Pancreas (tissue), 10 donors: ENCODE results near the gene SNRPA1. TPM values are rescaled to one million over a fixed set of nuclear protein-coding genes. Genes with fewer than 3 reads are reported as not detected.

Experiments used
- ATAC-seq, 4 donors: fragments of 200-7000 bp; cut with Tn5 transposase; one replicate each; pipeline versions ENCODE4 v1.8.0 to v1.9.1; 2020; ENCODE audit warnings: mild to moderate bottlenecking in 4 of 4, moderate library complexity in 4 of 4
- DNase-seq, 6 donors: peaks; one replicate each; pipeline ENCODE4 v3.0.0-alpha.2; 2020
- FAIRE-seq: peaks from 2 replicates; lab custom pipeline; 2012; peaks lifted over from hg19 to GRCh38; lab: Jason Lieb, UNC
- H3K27ac ChIP-seq, 4 donors: fragments of 200-600 bp; sonication (generic); 1 replicate in 3 of 4; 2 replicates in 1 of 4; pipeline versions ENCODE4 v1.5.0 to v1.8.0; 2020
- H3K27me3 ChIP-seq, 4 donors: fragments of 200-600 bp; one replicate each; pipeline ENCODE4 v1.8.0; 2021
- H3K36me3 ChIP-seq, 3 donors: fragments of 200-600 bp; sonication (generic) in 1 of 3; one replicate each; pipeline versions ENCODE4 v1.5.0 to v1.8.0; 2020 to 2021
- H3K4me1 ChIP-seq, 3 donors: fragments of 200-600 bp; one replicate each; pipeline ENCODE4 v1.8.0; 2021
- H3K4me3 ChIP-seq, 4 donors: fragments of 200-600 bp; sonication (generic) in 2 of 4; one replicate each; pipeline versions ENCODE4 v1.5.0 to v1.8.0; 2020 to 2021
- H3K9me3 ChIP-seq, 4 donors: fragments of 200-600 bp; one replicate each; pipeline ENCODE4 v1.8.0; 2021
- WGBS, 2 donors: extraction: QIAGEN DNeasy Blood & Tissue Kit; methylation state at CpG; one replicate each; pipeline ENCODE4 v1.1.7; 2013; 5-methylcytosine and 5-hydroxymethylcytosine counted together
- intact Hi-C, 3 donors: fragments of 100-400 bp; cut with DNase I; formaldehyde crosslinking; loops; one replicate each; pipeline versions ENCODE4 v1.11.1 to v1.14.2; 2022
- polyA plus RNA-seq, 2 donors: library from polyadenylated mRNA; stranded (reverse); fragments of 200-250 nt; gene quantifications; one replicate each; pipeline ENCODE4 v1.2.3, GENCODE V29; 2013
- total RNA-seq, 6 donors: library from RNA; stranded (reverse); fragmentation: NEBNext Ultra II Directional in 4 of 6; extraction: Animal tissue kit (Norgen Biotek cat#: 25700) in 4 of 6; gene quantifications; one replicate each; pipeline versions ENCODE4 v1.2.1 to v1.2.4, GENCODE V29; 2021 to 2023
- TF ChIP-seq, protein P1 (sequence below), 4 donors: fragments of 200-600 bp; sonication (generic) in 3 of 4; IDR thresholded peaks; one replicate each; pipeline versions ENCODE4 v1.5.0 to v1.8.0; 2021; ENCODE audit warnings: antibody characterized with exemption in 4 of 4
- donor health status: healthy with polysubstance abuse.
- donor health status: DM: no; HTN: no; CAD: no; lungs with moderate emphysema.
- donor health status: DM: no; HTN: no; CAD: no.
- donor health status: control.
- donor health status: control.
- donor health status: Bipolar disorder and iron deficiency.
- donor health status: DM: yes; HTN: yes; CAD: no.
- donor health status: DM: no; HTN: no; CAD: no.
- donor health status: DM: no; HTN: no; CAD: no.
- donor health status: DM: yes; HTN: yes; CAD: no.

The SNRPA1 gene
- total and polyA plus RNA-seq, 8 donors, result 16.7 to 37.2 (median 23.9) TPM

DNA sequence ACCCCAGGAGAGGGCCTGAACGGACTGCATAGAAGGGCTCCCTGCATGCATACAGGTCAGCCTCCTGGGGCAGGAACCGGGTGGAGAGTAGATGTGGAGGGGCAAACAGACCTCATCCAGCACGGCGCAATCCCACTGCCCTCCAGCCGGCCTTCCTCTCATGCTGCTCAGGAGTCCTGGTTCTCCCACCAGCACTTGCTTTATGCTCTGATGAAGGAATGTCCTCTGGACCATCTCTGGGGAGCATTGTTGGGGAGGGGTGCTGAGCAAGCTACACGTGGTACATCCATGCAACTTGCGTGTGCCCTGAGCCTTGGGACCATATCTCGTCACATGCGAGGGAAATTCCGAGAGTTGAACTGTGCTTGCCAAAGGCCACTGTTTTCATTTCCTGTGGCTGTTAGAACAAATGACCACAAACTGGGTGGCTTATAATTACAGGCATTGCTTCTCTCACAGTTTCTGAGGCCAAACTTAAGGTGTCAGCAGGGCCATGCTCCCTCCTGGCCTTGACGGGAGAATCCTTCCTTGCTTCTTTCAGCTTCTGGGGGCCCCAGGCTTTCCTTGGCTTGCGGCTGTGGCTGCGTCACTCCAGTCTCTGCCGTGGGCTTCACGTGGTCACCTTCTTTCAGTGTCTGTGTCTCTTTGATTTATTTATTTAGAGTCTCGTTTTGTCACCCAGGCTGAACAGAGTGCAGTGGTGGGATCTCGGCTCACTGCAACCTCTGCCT is 30.0 kb downstream of the SNRPA1 start:
- FAIRE-seq (no peak), ATAC-seq (no peak), DNase-seq (no peak)
- TF ChIP-seq, protein P1, sequence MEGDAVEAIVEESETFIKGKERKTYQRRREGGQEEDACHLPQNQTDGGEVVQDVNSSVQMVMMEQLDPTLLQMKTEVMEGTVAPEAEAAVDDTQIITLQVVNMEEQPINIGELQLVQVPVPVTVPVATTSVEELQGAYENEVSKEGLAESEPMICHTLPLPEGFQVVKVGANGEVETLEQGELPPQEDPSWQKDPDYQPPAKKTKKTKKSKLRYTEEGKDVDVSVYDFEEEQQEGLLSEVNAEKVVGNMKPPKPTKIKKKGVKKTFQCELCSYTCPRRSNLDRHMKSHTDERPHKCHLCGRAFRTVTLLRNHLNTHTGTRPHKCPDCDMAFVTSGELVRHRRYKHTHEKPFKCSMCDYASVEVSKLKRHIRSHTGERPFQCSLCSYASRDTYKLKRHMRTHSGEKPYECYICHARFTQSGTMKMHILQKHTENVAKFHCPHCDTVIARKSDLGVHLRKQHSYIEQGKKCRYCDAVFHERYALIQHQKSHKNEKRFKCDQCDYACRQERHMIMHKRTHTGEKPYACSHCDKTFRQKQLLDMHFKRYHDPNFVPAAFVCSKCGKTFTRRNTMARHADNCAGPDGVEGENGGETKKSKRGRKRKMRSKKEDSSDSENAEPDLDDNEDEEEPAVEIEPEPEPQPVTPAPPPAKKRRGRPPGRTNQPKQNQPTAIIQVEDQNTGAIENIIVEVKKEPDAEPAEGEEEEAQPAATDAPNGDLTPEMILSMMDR (IDR thresholded peaks at IDR 0.05), result no peak
- Histone ChIP-seq H3K36me3 (peaks cover 0 to under 1% (median 0%) of the 10 kb centered on the region in 3 donors), H3K27ac (no peak overlapping the region), H3K27me3 (no peaks in the 10 kb centered on the region), H3K4me3 (no peak overlapping the region), H3K4me1 (peaks cover 0 to 9% (median 4%) of the 10 kb centered on the region in 3 donors), H3K9me3 (no peaks in the 10 kb centered on the region)
- intact Hi-C loops, result loop anchor here (5.0 to 10.0 kb wide), 4 partner anchors 173 to 253 kb away; no protein-coding TSS in a partner anchor
- WGBS, 2 donors, result 77 to 82% methylated on average over 17 of the region's 17 CpGs

DNA sequence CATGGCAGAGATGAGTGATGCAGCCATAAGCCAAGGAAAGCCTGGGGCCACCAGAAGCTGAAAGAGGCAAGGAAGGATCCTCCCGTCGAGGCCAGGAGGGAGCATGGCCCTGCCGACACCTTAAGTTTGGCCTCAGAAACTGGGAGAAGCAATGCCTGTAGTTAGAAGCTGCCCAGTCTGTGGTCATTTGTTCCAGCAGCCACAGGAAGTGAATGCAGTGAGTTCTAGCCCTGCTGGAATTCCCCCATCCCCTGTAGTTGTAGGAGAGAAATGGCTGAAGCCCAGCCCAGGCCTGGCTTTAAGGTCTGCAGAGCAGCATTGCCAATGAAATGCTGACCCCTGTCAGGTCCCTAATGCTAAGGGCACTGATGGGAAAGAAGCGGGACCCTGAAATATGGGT is 31.0 kb downstream of the SNRPA1 start:
- Histone ChIP-seq H3K27me3 (no peaks in the 10 kb centered on the region), H3K36me3 (no peaks in the 10 kb centered on the region), H3K9me3 (no peaks in the 10 kb centered on the region), H3K4me3 (no peak overlapping the region), H3K4me1 (peaks cover 0 to 9% (median 4%) of the 10 kb centered on the region in 3 donors), H3K27ac (no peak overlapping the region)
- DNase-seq, result no peak
- no peak for FAIRE-seq
- intact Hi-C loops, result loop anchor here (5.0 to 10.0 kb wide), 3 partner anchors 172 to 179 kb away; no protein-coding TSS in a partner anchor
- 89 to 92% methylated on average over 4 of the region's 4 CpGs for WGBS, 2 donors
- TF ChIP-seq, protein P1 (IDR thresholded peaks at IDR 0.05), result no peak
- ATAC-seq, result no peak

DNA sequence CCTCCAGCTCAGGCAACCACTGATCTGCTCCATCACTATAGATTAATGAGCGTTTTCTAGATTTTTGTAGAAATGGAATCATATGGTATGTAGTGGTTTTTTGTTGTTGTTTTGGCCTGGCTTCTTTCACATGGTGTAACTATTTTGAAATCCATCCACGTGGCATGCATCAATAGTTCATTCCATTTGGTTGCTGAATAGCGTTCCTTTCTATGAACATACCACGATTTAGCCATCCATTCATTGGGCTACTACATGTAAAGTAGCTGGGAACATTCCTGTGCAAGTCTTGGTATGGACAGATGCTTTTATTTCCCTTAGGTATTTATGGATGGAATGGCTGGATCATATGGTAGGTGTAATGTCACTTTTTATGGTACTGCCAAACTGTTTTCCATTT is 32.5 kb downstream of the SNRPA1 start:
- TF ChIP-seq, protein P1 (IDR thresholded peaks at IDR 0.05), result no peak
- no peak for DNase-seq
- 62 to 69% methylated on average over 4 of the region's 4 CpGs for WGBS, 2 donors
- Histone ChIP-seq H3K27ac (no peak overlapping the region), H3K36me3 (no peaks in the 10 kb centered on the region), H3K4me1 (peaks cover 0 to 4% (median 0%) of the 10 kb centered on the region in 3 donors), H3K27me3 (no peaks in the 10 kb centered on the region), H3K9me3 (no peaks in the 10 kb centered on the region), H3K4me3 (no peak overlapping the region)
- intact Hi-C loops, result loop anchor here (5.0 to 10.0 kb wide), 3 partner anchors 170 to 178 kb away; no protein-coding TSS in a partner anchor
- no peak for FAIRE-seq
- no peak for ATAC-seq

DNA sequence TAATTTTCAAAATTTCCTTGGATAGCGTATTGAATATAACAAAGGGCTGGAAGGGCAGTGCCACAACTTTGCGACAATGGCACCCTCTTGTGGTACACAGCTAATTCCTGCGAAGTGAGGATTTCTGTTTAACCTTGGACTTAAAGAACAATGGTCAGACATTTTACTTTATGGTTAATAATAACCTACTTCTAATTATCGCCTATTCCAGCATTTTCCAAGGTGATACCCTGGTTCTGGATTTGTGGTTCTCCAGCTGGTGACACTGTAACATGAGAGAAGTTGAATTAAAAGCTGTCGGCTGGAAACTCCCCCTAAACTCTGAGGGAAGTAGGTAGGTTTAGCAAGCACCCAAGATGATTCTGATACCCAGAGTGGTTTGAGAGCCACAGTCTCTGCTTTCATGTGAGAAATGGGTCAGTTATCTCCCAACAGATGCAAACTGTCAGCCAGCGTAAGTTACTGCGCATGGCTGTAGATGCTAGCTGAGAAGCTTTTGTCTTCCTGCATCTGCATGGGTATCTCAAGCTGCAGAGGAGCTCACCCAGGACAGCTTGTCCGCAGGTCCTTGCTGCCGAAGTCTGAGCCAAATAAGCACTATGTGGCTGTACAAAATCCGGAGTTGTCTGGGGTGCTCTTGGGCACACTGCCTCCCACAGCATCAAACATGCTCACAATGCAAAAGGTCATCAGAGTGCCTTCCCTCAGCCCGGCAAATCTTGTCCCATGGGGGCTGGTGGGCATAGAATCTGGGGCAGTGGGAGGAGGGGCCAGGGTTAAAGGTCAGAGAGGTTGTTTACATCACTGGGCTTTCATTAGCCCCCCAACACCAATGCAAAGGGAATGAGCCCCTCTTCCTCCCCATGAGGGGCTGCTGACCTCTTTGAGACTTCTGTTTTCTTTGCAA is 36.6 kb downstream of the SNRPA1 start:
- Histone ChIP-seq H3K9me3 (no peaks in the 10 kb centered on the region), H3K4me3 (no peak overlapping the region), H3K27ac (no peak overlapping the region), H3K4me1 (peaks cover 0 to 2% (median 0%) of the 10 kb centered on the region in 3 donors), H3K36me3 (no peaks in the 10 kb centered on the region), H3K27me3 (no peaks in the 10 kb centered on the region)
- FAIRE-seq (peak; percentile 63), DNase-seq (peak in 3 of 6 donors; percentile 52 to 71 (median 53)), ATAC-seq (peak; percentile 77 to 91 (median 90))
- WGBS, 2 donors, result 14 to 17% methylated on average over 11 of the region's 11 CpGs
- intact Hi-C loops, result loop anchor here in 2 of 3 donors (5.0 kb wide), 1 partner anchor 241 kb away; no protein-coding TSS in a partner anchor
- TF ChIP-seq, protein P1 (IDR thresholded peaks at IDR 0.05), result peak; percentile 32 to 80 (median 66)
